K562 (cell line): Measurements from ENCODE around the gene EOGT. TPM values are rescaled to one million over a fixed set of nuclear protein-coding genes. Genes with fewer than 3 reads are reported as not detected.

Experiments used
- CBX1 ChIP-seq: sonication (generic); IDR thresholded peaks from 2 replicates; pipeline ENCODE4 v1.6.1; 2016; ENCODE audit warnings: antibody characterized with exemption, low read depth, mild to moderate bottlenecking
- FOXA1 ChIP-seq: fragments of 450-650 bp; IDR thresholded peaks from 2 replicates; pipeline ENCODE4 v1.6.1; 2016; ENCODE audit warnings: mild to moderate bottlenecking, borderline replicate concordance
- GTF2F1 ChIP-seq: IDR thresholded peaks from 2 replicates; pipeline ENCODE4 v1.6.1; 2011; ENCODE audit warnings: low read depth, low read length, improper control_type of control experiment
- JUND ChIP-seq, 2 experiments: IDR thresholded peaks; 2 replicates in 1 of 2; 3 replicates in 1 of 2; pipeline ENCODE4 v1.6.1; 2011; ENCODE audit warnings: borderline replicate concordance in 2 of 2, low read depth in 2 of 2, low read length in 2 of 2, improper control_type of control experiment in 1 of 2, missing biosample characterization in 1 of 2, missing genetic modification characterization in 1 of 2, missing genetic modification reagents in 1 of 2
- KLF16 ChIP-seq: IDR thresholded peaks from 2 replicates; pipeline ENCODE4 v1.6.1; 2016; ENCODE audit warnings: antibody characterized with exemption
- NFATC3 ChIP-seq: fragments of 450-650 bp; IDR thresholded peaks from 2 replicates; pipeline ENCODE4 v1.6.1; 2017; ENCODE audit warnings: mild to moderate bottlenecking
- NFIX ChIP-seq: fragments of 250-450 bp; sonication (Bioruptor Pico); IDR thresholded peaks from 2 replicates; pipeline ENCODE4 v1.4.0; 2020; ENCODE audit warnings: low read depth, mild to moderate bottlenecking, moderate library complexity
- RAD21 ChIP-seq, 2 experiments: fragments of 250-450 bp in 1 of 2; fragments of 450-650 bp in 1 of 2; sonication (Bioruptor Pico) in 1 of 2; formaldehyde crosslinking in 1 of 2; IDR thresholded peaks in 1 of 2; conservative IDR thresholded peaks in 1 of 2; 2 replicates each; pipeline versions ENCODE4 v1.4.0 to v1.8.0; 2020 to 2022; ENCODE audit warnings: mild to moderate bottlenecking in 2 of 2, moderate library complexity in 1 of 2
- TBP ChIP-seq: optimal IDR thresholded peaks from 2 replicates; pipeline ENCODE3; 2011; ENCODE audit warnings: low read depth, low read length, improper control_type of control experiment
- polyA plus RNA-seq, 8 experiments: library from polyadenylated mRNA; depleted of rRNA in 4 of 8; stranded (reverse) in 5 of 8; unstranded in 3 of 8; fragments of >200 nt; fragmentation: Nextera tagmentation in 2 of 8; fragmentation: Illumina TruSeq in 1 of 8; extraction: Ambion mirVana in 2 of 8; extraction: Trizol in 1 of 8; gene quantifications; 2 replicates each; pipeline versions ENCODE4 v1.2.1 to v1.2.3, GENCODE V29; 2011 to 2014; ENCODE audit warnings: inconsistent platforms in 1 of 8, missing spikeins in 1 of 8
- total RNA-seq, 7 experiments: library from RNA; depleted of rRNA in 6 of 7; stranded (reverse); fragments of >200 nt in 6 of 7; fragmentation: Illumina TruSeq in 2 of 7; extraction: Trizol in 2 of 7; gene quantifications; 2 replicates each; pipeline versions ENCODE4 v1.2.1 to v1.2.3, GENCODE V29; 2011 to 2021; ENCODE audit warnings: low replicate concordance in 1 of 7
- TF ChIP-seq, protein P1 (sequence below): fragments of 450-650 bp; IDR thresholded peaks from 2 replicates; pipeline ENCODE4 v1.6.1; 2016; ENCODE audit warnings: mild to moderate bottlenecking, moderate library complexity
- TF ChIP-seq, protein P2 (sequence below): fragments of 450-650 bp; formaldehyde crosslinking; conservative IDR thresholded peaks from 2 replicates; pipeline ENCODE4 v1.4.0; 2022; ENCODE audit warnings: mild to moderate bottlenecking, missing genetic modification characterization
- TF ChIP-seq, protein P3 (sequence below): fragments of 450-650 bp; formaldehyde crosslinking; IDR thresholded peaks from 2 replicates; pipeline ENCODE4 v1.4.0; 2022; ENCODE audit warnings: missing genetic modification characterization

Gene EOGT
- total and polyA plus RNA-seq, 9 of the 15 experiments (the other 6 are each of a cell fraction or from before 2014, with no cell fraction given), result 3.6 to 17.9 (median 7.4) TPM

- no peak for TF ChIP-seq GTF2F1
- TF ChIP-seq, protein P1, sequence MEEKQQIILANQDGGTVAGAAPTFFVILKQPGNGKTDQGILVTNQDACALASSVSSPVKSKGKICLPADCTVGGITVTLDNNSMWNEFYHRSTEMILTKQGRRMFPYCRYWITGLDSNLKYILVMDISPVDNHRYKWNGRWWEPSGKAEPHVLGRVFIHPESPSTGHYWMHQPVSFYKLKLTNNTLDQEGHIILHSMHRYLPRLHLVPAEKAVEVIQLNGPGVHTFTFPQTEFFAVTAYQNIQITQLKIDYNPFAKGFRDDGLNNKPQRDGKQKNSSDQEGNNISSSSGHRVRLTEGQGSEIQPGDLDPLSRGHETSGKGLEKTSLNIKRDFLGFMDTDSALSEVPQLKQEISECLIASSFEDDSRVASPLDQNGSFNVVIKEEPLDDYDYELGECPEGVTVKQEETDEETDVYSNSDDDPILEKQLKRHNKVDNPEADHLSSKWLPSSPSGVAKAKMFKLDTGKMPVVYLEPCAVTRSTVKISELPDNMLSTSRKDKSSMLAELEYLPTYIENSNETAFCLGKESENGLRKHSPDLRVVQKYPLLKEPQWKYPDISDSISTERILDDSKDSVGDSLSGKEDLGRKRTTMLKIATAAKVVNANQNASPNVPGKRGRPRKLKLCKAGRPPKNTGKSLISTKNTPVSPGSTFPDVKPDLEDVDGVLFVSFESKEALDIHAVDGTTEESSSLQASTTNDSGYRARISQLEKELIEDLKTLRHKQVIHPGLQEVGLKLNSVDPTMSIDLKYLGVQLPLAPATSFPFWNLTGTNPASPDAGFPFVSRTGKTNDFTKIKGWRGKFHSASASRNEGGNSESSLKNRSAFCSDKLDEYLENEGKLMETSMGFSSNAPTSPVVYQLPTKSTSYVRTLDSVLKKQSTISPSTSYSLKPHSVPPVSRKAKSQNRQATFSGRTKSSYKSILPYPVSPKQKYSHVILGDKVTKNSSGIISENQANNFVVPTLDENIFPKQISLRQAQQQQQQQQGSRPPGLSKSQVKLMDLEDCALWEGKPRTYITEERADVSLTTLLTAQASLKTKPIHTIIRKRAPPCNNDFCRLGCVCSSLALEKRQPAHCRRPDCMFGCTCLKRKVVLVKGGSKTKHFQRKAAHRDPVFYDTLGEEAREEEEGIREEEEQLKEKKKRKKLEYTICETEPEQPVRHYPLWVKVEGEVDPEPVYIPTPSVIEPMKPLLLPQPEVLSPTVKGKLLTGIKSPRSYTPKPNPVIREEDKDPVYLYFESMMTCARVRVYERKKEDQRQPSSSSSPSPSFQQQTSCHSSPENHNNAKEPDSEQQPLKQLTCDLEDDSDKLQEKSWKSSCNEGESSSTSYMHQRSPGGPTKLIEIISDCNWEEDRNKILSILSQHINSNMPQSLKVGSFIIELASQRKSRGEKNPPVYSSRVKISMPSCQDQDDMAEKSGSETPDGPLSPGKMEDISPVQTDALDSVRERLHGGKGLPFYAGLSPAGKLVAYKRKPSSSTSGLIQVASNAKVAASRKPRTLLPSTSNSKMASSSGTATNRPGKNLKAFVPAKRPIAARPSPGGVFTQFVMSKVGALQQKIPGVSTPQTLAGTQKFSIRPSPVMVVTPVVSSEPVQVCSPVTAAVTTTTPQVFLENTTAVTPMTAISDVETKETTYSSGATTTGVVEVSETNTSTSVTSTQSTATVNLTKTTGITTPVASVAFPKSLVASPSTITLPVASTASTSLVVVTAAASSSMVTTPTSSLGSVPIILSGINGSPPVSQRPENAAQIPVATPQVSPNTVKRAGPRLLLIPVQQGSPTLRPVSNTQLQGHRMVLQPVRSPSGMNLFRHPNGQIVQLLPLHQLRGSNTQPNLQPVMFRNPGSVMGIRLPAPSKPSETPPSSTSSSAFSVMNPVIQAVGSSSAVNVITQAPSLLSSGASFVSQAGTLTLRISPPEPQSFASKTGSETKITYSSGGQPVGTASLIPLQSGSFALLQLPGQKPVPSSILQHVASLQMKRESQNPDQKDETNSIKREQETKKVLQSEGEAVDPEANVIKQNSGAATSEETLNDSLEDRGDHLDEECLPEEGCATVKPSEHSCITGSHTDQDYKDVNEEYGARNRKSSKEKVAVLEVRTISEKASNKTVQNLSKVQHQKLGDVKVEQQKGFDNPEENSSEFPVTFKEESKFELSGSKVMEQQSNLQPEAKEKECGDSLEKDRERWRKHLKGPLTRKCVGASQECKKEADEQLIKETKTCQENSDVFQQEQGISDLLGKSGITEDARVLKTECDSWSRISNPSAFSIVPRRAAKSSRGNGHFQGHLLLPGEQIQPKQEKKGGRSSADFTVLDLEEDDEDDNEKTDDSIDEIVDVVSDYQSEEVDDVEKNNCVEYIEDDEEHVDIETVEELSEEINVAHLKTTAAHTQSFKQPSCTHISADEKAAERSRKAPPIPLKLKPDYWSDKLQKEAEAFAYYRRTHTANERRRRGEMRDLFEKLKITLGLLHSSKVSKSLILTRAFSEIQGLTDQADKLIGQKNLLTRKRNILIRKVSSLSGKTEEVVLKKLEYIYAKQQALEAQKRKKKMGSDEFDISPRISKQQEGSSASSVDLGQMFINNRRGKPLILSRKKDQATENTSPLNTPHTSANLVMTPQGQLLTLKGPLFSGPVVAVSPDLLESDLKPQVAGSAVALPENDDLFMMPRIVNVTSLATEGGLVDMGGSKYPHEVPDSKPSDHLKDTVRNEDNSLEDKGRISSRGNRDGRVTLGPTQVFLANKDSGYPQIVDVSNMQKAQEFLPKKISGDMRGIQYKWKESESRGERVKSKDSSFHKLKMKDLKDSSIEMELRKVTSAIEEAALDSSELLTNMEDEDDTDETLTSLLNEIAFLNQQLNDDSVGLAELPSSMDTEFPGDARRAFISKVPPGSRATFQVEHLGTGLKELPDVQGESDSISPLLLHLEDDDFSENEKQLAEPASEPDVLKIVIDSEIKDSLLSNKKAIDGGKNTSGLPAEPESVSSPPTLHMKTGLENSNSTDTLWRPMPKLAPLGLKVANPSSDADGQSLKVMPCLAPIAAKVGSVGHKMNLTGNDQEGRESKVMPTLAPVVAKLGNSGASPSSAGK, result peak; percentile 94
- TF ChIP-seq FOXA1, result no peak
- TF ChIP-seq CBX1, result no peak
- no peak; the same call in 1 of the 2 replicates for TF ChIP-seq JUND (IDR thresholded peaks at IDR 0.05; ENCODE audit: borderline replicate concordance, low read depth, low read length)
- peak; percentile 16; the same call in 1 of the 3 replicates for TF ChIP-seq JUND (tag; IDR thresholded peaks at IDR 0.05; ENCODE audit: borderline replicate concordance, low read depth, low read length)
- peak; percentile 67 for TF ChIP-seq TBP
- TF ChIP-seq KLF16, result no peak
- TF ChIP-seq NFIX, result no peak
- peak; percentile 86; the same call in 1 of the 2 replicates for TF ChIP-seq NFATC3
- TF ChIP-seq, protein P2, sequence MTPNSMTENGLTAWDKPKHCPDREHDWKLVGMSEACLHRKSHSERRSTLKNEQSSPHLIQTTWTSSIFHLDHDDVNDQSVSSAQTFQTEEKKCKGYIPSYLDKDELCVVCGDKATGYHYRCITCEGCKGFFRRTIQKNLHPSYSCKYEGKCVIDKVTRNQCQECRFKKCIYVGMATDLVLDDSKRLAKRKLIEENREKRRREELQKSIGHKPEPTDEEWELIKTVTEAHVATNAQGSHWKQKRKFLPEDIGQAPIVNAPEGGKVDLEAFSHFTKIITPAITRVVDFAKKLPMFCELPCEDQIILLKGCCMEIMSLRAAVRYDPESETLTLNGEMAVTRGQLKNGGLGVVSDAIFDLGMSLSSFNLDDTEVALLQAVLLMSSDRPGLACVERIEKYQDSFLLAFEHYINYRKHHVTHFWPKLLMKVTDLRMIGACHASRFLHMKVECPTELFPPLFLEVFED (CRISPR knock-in tag), result no peak
- TF ChIP-seq RAD21 (CRISPR knock-in tag; conservative IDR thresholded peaks at IDR 0.05 in 1 of 2, IDR thresholded peaks at IDR 0.05 in 1 of 2), result peak; percentile 20 to 23; a peak in 3 of 4 replicates
- TF ChIP-seq, protein P3, sequence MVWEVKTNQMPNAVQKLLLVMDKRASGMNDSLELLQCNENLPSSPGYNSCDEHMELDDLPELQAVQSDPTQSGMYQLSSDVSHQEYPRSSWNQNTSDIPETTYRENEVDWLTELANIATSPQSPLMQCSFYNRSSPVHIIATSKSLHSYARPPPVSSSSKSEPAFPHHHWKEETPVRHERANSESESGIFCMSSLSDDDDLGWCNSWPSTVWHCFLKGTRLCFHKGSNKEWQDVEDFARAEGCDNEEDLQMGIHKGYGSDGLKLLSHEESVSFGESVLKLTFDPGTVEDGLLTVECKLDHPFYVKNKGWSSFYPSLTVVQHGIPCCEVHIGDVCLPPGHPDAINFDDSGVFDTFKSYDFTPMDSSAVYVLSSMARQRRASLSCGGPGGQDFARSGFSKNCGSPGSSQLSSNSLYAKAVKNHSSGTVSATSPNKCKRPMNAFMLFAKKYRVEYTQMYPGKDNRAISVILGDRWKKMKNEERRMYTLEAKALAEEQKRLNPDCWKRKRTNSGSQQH (CRISPR knock-in tag), result no peak
Measured at GRCh38 chr3:69013253-69014021, at the start of gene EOGT (continued).
